Caco-2 (cell line): Measurements from ENCODE around the gene ZBTB16. TPM values are rescaled to one million over a fixed set of nuclear protein-coding genes. Genes with fewer than 3 reads are reported as not detected.
A peak's percentile ranks its signal among the peaks of the same experiment; 100 is the strongest.

Source experiments
- BruUV-seq: library from RNA; stranded (reverse); fragments of 400-500 nt; replicated peaks from 2 replicates; lab custom pipeline; 2021; lab: Mats Ljungman, UMichigan
- CTCF ChIA-PET: fragments of 300-600 bp; sonication (Branson Sonifier 250); formaldehyde crosslinking; loops from one replicate; lab custom pipeline; 2022; ENCODE audit warnings: antibody characterized with exemption; lab: Charles Lee
- POLR2A ChIA-PET: fragments of 300-600 bp; sonication (Branson Sonifier 250); formaldehyde crosslinking; loops from one replicate; lab custom pipeline; 2022; ENCODE audit warnings: antibody characterized with exemption; lab: Charles Lee
- DNase-seq, 2 experiments: peaks; one replicate each; pipeline versions ENCODE4 v3.0.0 to v3.0.0-alpha.2; 2020 to 2022
- H3K27me3 ChIP-seq: replicated peaks from 2 replicates; pipeline ENCODE4 v1.6.0; 2011; ENCODE audit warnings: low read length; ENCODE audit not compliant: control insufficient read depth, insufficient read depth
- H3K36me3 ChIP-seq: 2 replicates; pipeline ENCODE4 v1.5.1; 2011; ENCODE audit warnings: low read length; ENCODE audit not compliant: control insufficient read depth, insufficient read depth
- H3K4me1 ChIP-seq: fragments of 250-450 bp; sonication (Bioruptor Pico); 2 replicates; pipeline ENCODE4 v1.5.1; 2020; ENCODE audit warnings: mild to moderate bottlenecking
- H3K4me3 ChIP-seq: 2 replicates; pipeline ENCODE4 v1.5.1; 2011; ENCODE audit warnings: low read depth, mild to moderate bottlenecking, control low read depth, low read length
- H3K9me3 ChIP-seq: fragments of 250-450 bp; sonication (Bioruptor Pico); 2 replicates; pipeline ENCODE4 v1.5.1; 2020; ENCODE audit warnings: mild to moderate bottlenecking, moderate library complexity
- H3K27ac Mint-ChIP-seq: one replicate; pipeline ENCODE4 v1.8.0; 2022; ENCODE audit warnings: mixed read lengths; ENCODE audit not compliant: unreplicated experiment
- H3K27me3 Mint-ChIP-seq: one replicate; pipeline ENCODE4 v1.8.0; 2022; ENCODE audit warnings: mixed read lengths; ENCODE audit not compliant: insufficient read depth, unreplicated experiment
- H3K36me3 Mint-ChIP-seq: one replicate; pipeline ENCODE4 v1.8.0; 2022; ENCODE audit warnings: mild to moderate bottlenecking, mixed read lengths; ENCODE audit not compliant: insufficient read depth, unreplicated experiment
- H3K4me1 Mint-ChIP-seq: one replicate; pipeline ENCODE4 v1.8.0; 2022; ENCODE audit warnings: low read depth, mixed read lengths; ENCODE audit not compliant: unreplicated experiment
- H3K4me3 Mint-ChIP-seq: one replicate; pipeline ENCODE4 v1.8.0; 2022; ENCODE audit warnings: mild to moderate bottlenecking, moderate library complexity, mixed read lengths; ENCODE audit not compliant: unreplicated experiment
- H3K9me3 Mint-ChIP-seq: one replicate; pipeline ENCODE4 v1.8.0; 2022; ENCODE audit warnings: mixed read lengths; ENCODE audit not compliant: unreplicated experiment
- intact Hi-C: fragments of 100-400 bp; cut with micrococcal nuclease; formaldehyde crosslinking; loops from one replicate; pipeline ENCODE4 v1.10.0; 2022; ENCODE audit not compliant: unreplicated experiment
- total RNA-seq: library from RNA; stranded (reverse); gene quantifications from 2 replicates; pipeline ENCODE4 v1.2.3, GENCODE V29; 2022
- TF ChIP-seq, protein P1 (sequence below), 2 experiments: fragments of 200-600 bp in 1 of 2; IDR thresholded peaks; 1 replicate in 1 of 2; 2 replicates in 1 of 2; pipeline versions ENCODE4 v1.5.1 to v1.8.0; 2011 to 2022; ENCODE audit warnings: antibody characterized with exemption in 1 of 2, control low read depth in 1 of 2, inconsistent platforms in 1 of 2, low read depth in 1 of 2, low read length in 1 of 2, mild to moderate bottlenecking in 1 of 2, moderate library complexity in 1 of 2; ENCODE audit not compliant: insufficient read depth in 1 of 2, severe bottlenecking in 1 of 2, unreplicated experiment in 1 of 2

The ZBTB16 gene
- total RNA-seq, 1 experiment from 2014 or later, result 12.7 TPM

DNA sequence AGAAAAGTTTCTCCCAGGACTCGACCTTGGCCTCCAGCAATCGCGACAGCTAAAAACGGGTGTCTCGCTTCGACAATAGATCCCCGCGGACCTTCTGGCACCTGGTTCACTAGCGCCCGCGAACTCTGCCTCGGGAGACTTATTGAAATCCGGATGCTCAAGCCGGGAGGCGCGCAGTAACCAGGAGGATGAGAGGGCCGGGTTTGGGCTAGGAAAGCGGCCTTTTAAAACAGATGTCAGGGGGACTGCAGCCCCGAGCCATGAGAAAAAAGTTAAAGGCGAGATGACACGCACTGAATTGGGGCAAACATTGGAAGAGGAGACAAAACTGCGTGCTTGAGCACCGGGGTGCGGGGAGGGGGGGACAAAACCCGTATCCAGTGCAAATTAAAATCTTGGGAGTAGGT lies 637 bp upstream of the ZBTB16 start:
- CTCF ChIA-PET, result interaction anchor here (0.6 to 2.7 kb wide), 13 partner anchors 10 to 203 kb away, joined by 3 to 20 read pairs (median 4); no protein-coding TSS in a partner anchor
- H3K27ac Mint-ChIP-seq, result no peak overlapping the region
- BruUV-seq, result no TSS peak
- no peaks in the 10 kb centered on the region for H3K36me3 Mint-ChIP-seq
- no peaks in the 10 kb centered on the region for H3K9me3 Mint-ChIP-seq
- TF ChIP-seq, protein P1, sequence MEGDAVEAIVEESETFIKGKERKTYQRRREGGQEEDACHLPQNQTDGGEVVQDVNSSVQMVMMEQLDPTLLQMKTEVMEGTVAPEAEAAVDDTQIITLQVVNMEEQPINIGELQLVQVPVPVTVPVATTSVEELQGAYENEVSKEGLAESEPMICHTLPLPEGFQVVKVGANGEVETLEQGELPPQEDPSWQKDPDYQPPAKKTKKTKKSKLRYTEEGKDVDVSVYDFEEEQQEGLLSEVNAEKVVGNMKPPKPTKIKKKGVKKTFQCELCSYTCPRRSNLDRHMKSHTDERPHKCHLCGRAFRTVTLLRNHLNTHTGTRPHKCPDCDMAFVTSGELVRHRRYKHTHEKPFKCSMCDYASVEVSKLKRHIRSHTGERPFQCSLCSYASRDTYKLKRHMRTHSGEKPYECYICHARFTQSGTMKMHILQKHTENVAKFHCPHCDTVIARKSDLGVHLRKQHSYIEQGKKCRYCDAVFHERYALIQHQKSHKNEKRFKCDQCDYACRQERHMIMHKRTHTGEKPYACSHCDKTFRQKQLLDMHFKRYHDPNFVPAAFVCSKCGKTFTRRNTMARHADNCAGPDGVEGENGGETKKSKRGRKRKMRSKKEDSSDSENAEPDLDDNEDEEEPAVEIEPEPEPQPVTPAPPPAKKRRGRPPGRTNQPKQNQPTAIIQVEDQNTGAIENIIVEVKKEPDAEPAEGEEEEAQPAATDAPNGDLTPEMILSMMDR (IDR thresholded peaks at IDR 0.05; ENCODE audit: insufficient read depth in 1 of 2, low read depth in 1 of 2, low read length in 1 of 2, severe bottlenecking in 1 of 2, unreplicated experiment in 1 of 2), result no peak
- Histone ChIP-seq H3K4me1 (peaks cover 10% of the 10 kb centered on the region; the same call in 1 of the 2 replicates), H3K9me3 (no peaks in the 10 kb centered on the region), H3K27me3 (no peaks in the 10 kb centered on the region), H3K4me3 (peak overlapping the region; percentile 78), H3K36me3 (peaks cover 3% of the 10 kb centered on the region)
- peaks cover 11% of the 10 kb centered on the region for H3K27me3 Mint-ChIP-seq
- intact Hi-C loops, result loop anchor here (1.0 kb wide), 5 partner anchors 18 to 202 kb away; no protein-coding TSS in a partner anchor
- DNase-seq, result no peak
- H3K4me1 Mint-ChIP-seq, result peaks cover 16% of the 10 kb centered on the region
- H3K4me3 Mint-ChIP-seq, result peak overlapping the region; percentile 86
- POLR2A ChIA-PET, result no interaction called here

DNA sequence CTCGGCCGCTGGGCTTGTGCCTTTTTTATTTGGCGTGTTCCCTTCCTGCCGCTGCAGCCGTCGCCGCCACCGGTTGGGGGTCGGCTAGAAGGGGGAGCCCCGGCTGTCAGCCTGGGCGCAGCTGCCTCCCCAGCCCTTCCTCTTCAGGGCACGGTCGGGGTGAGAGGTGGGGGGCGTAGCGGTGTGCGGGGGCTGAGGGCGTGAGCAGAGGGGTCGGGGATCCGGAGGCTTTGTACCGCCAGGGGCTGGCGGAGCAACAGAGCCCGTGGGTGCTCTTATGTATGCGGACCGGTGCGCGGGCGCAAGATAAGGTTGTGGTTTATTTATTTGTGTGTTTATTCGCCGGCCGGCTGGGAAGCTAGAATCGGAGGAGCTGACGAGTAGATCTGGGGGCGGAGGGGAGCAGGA lies 477 bp downstream of the ZBTB16 start:
- POLR2A ChIA-PET, result interaction anchor here (0.9 kb wide), 1 partner anchor 56 kb away, joined by 3 read pairs; no protein-coding TSS in a partner anchor
- Histone ChIP-seq H3K4me3 (peak overlapping the region; percentile 78), H3K27me3 (no peaks in the 10 kb centered on the region), H3K36me3 (peaks cover 3% of the 10 kb centered on the region), H3K9me3 (no peaks in the 10 kb centered on the region), H3K4me1 (peaks cover 10% of the 10 kb centered on the region; the same call in 1 of the 2 replicates)
- CTCF ChIA-PET, result interaction anchor here (0.6 to 2.7 kb wide), 17 partner anchors 13 to 203 kb away, joined by 3 to 20 read pairs (median 5); no protein-coding TSS in a partner anchor
- Mint-ChIP-seq H3K27ac (peak overlapping the region; percentile 74), H3K27me3 (peaks cover 11% of the 10 kb centered on the region), H3K9me3 (no peaks in the 10 kb centered on the region), H3K4me1 (peaks cover 16% of the 10 kb centered on the region), H3K4me3 (peak overlapping the region; percentile 86), H3K36me3 (no peaks in the 10 kb centered on the region)
- DNase-seq, result peak in 1 of 2 experiments; percentile 55
- intact Hi-C loops, result loop anchor here (1.0 kb wide), 6 partner anchors 18 to 201 kb away; no protein-coding TSS in a partner anchor
- TF ChIP-seq, protein P1 (IDR thresholded peaks at IDR 0.05; ENCODE audit: insufficient read depth in 1 of 2, low read depth in 1 of 2, low read length in 1 of 2, severe bottlenecking in 1 of 2, unreplicated experiment in 1 of 2), result peak in 1 of 2 experiments; percentile 31
- TSS peak; percentile 30 for BruUV-seq

DNA sequence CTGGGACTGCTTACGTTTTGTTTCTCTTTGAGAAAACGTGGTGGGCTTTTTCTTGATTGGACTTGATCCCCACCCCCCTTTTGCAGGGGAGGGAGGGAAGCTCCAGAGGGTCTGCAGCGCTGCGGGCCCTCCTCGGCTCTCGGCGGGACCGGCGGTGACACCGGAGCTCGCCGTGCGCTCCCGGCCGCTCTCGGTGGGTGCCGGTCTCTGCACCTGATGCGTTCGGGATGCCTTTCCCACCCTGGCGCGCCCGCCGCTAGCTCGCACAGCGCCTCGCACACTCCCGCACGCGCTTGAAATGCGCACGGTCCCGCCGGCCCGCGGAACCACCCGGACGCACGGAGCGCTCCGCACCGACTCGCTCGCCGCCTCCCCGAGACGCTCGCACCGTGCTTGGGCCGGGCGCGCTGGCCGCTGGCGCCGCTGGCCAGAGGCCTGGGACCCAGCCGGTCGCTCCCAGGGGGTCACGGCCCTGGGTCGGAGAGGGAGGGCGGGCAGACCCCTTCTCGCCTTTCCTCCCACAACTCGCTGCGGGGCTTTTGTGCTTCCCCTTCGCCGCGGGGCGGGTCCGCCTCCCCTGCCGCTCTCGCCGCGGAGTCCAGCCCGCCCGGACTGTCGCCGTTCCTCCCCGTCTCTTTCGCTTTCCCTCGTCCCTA lies 1.0 kb downstream of the ZBTB16 start:
- Histone ChIP-seq H3K4me1 (peaks cover 10% of the 10 kb centered on the region; the same call in 1 of the 2 replicates), H3K27me3 (no peaks in the 10 kb centered on the region), H3K4me3 (peak overlapping the region; percentile 78), H3K36me3 (peaks cover 3% of the 10 kb centered on the region), H3K9me3 (no peaks in the 10 kb centered on the region)
- H3K27ac Mint-ChIP-seq, result peak overlapping the region; percentile 74
- peak overlapping the region; percentile 86 for H3K4me3 Mint-ChIP-seq
- intact Hi-C loops, result loop anchor here (1.0 kb wide), 2 partner anchors 18 to 55 kb away; no protein-coding TSS in a partner anchor
- peaks cover 11% of the 10 kb centered on the region for H3K27me3 Mint-ChIP-seq
- H3K36me3 Mint-ChIP-seq, result no peaks in the 10 kb centered on the region
- H3K9me3 Mint-ChIP-seq, result no peaks in the 10 kb centered on the region
- peaks cover 16% of the 10 kb centered on the region for H3K4me1 Mint-ChIP-seq
- CTCF ChIA-PET, result interaction anchor here (0.6 to 2.7 kb wide), 20 partner anchors 13 to 202 kb away, joined by 3 to 20 read pairs (median 5); no protein-coding TSS in a partner anchor
- BruUV-seq, result no TSS peak
- TF ChIP-seq, protein P1 (IDR thresholded peaks at IDR 0.05; ENCODE audit: insufficient read depth in 1 of 2, low read depth in 1 of 2, low read length in 1 of 2, severe bottlenecking in 1 of 2, unreplicated experiment in 1 of 2), result no peak
- peak in 1 of 2 experiments; percentile 70 for DNase-seq
- POLR2A ChIA-PET, result interaction anchor here (0.9 kb wide), 1 partner anchor 56 kb away, joined by 3 read pairs; no protein-coding TSS in a partner anchor
